PC-9 (cell line): ENCODE data around the gene SEBOX. TPM values are rescaled to one million over a fixed set of nuclear protein-coding genes. Genes with fewer than 3 reads are reported as not detected.

ENCODE experiments used
- BruUV-seq: library from RNA; stranded (reverse); fragments of 400-500 nt; replicated peaks from 2 replicates; lab custom pipeline; 2021; lab: Mats Ljungman, UMichigan
- CTCF ChIA-PET: fragments of 300-600 bp; sonication (Branson Sonifier 250); formaldehyde crosslinking; loops from one replicate; lab custom pipeline; 2022; ENCODE audit warnings: antibody characterized with exemption; lab: Charles Lee
- POLR2A ChIA-PET: fragments of 300-600 bp; sonication (Branson Sonifier 250); formaldehyde crosslinking; loops from one replicate; lab custom pipeline; 2022; ENCODE audit warnings: antibody characterized with exemption; ENCODE audit not compliant: unreplicated experiment; lab: Charles Lee
- DNase-seq, 2 experiments: peaks; one replicate each; pipeline versions ENCODE4 v3.0.0 to v3.0.0-alpha.2; 2015 to 2022; ENCODE audit warnings: mixed read lengths in 1 of 2
- H2AFZ ChIP-seq: fragments of 200-600 bp; sonication (generic); 2 replicates; pipeline ENCODE4 v1.8.1; 2017; ENCODE audit warnings: antibody characterized with exemption
- H3F3A ChIP-seq: fragments of 200-600 bp; sonication (generic); 2 replicates; pipeline ENCODE4 v1.8.1; 2017; ENCODE audit warnings: antibody characterized with exemption, mild to moderate bottlenecking, low read depth; ENCODE audit not compliant: insufficient read depth
- H3K27ac ChIP-seq: fragments of 200-600 bp; sonication (generic); 2 replicates; pipeline ENCODE4 v1.6.1; 2016; ENCODE audit warnings: mixed run types
- H3K27me3 ChIP-seq: fragments of 200-600 bp; sonication (generic); 2 replicates; pipeline ENCODE4 v1.6.1; 2016; ENCODE audit warnings: low read depth, mixed run types; ENCODE audit not compliant: insufficient read depth
- H3K36me3 ChIP-seq: fragments of 200-600 bp; sonication (generic); 2 replicates; pipeline ENCODE4 v1.6.1; 2016; ENCODE audit warnings: low read depth, mixed run types
- H3K4me1 ChIP-seq: fragments of 200-600 bp; sonication (generic); replicated peaks from 2 replicates; pipeline ENCODE4 v1.6.1; 2016; ENCODE audit warnings: mixed run types; ENCODE audit not compliant: insufficient read depth
- H3K4me2 ChIP-seq: fragments of 200-600 bp; sonication (generic); 2 replicates; pipeline ENCODE4 v1.6.1; 2017; ENCODE audit warnings: mixed run types
- H3K4me3 ChIP-seq: fragments of 200-600 bp; sonication (generic); 2 replicates; pipeline ENCODE4 v1.6.1; 2016; ENCODE audit warnings: mixed run types
- H3K79me2 ChIP-seq: fragments of 200-600 bp; sonication (generic); 2 replicates; pipeline ENCODE4 v1.6.1; 2017; ENCODE audit warnings: low read depth, mixed run types
- H3K9me2 ChIP-seq: fragments of 200-600 bp; sonication (generic); 2 replicates; pipeline ENCODE4 v1.8.1; 2017; ENCODE audit warnings: mild to moderate bottlenecking; ENCODE audit not compliant: insufficient read depth
- H3K9me3 ChIP-seq: fragments of 200-600 bp; sonication (generic); 2 replicates; pipeline ENCODE4 v1.8.1; 2016; ENCODE audit warnings: low read depth; ENCODE audit not compliant: insufficient read depth
- H4K20me1 ChIP-seq: fragments of 200-600 bp; sonication (generic); 2 replicates; pipeline ENCODE4 v1.8.1; 2017; ENCODE audit not compliant: insufficient read depth
- CTCF ChIP-seq: fragments of 200-600 bp; sonication (generic); conservative IDR thresholded peaks from 2 replicates; pipeline ENCODE4 v1.6.1; 2017; ENCODE audit warnings: mixed run types, antibody characterized with exemption, mild to moderate bottlenecking, moderate library complexity
- EZH2 ChIP-seq: fragments of 200-600 bp; sonication (generic); IDR thresholded peaks from 2 replicates; pipeline ENCODE4 v1.8.0; 2017; ENCODE audit warnings: antibody characterized with exemption, low read depth
- intact Hi-C: fragments of 100-400 bp; cut with micrococcal nuclease; formaldehyde crosslinking; loops from one replicate; pipeline ENCODE4 v1.10.0; 2022; ENCODE audit not compliant: unreplicated experiment
- total RNA-seq: library from RNA; stranded (reverse); gene quantifications from 2 replicates; pipeline ENCODE4 v1.2.3, GENCODE V29; 2021

Gene SEBOX
- total RNA-seq, 1 experiment from 2014 or later = not detected

- H3K27ac ChIP-seq = no peak overlapping the region
- POLR2A ChIA-PET = interaction anchor here (0.6 kb wide), 1 partner anchor 38 kb away, joined by 3 read pairs; no protein-coding TSS in a partner anchor
- no peaks in the 10 kb centered on the region for H3K36me3 ChIP-seq
- CTCF ChIA-PET = interaction anchor here (0.6 kb wide), 1 partner anchor 19 kb away, joined by 3 read pairs; no protein-coding TSS in a partner anchor
- H3K4me1 ChIP-seq = peaks cover 21% of the 10 kb centered on the region
- no peak overlapping the region for H2AFZ ChIP-seq
- TF ChIP-seq EZH2 (no peak), CTCF (no peak)
- H3F3A ChIP-seq = no peaks in the 10 kb centered on the region
- no peaks in the 10 kb centered on the region for H4K20me1 ChIP-seq
- H3K9me3 ChIP-seq = no peaks in the 10 kb centered on the region
- no peaks in the 10 kb centered on the region for H3K27me3 ChIP-seq
- BruUV-seq = no TSS peak
- H3K9me2 ChIP-seq = no peaks in the 10 kb centered on the region
- peak overlapping the region; percentile 92 for H3K4me2 ChIP-seq
- no peak overlapping the region for H3K4me3 ChIP-seq
- no peak for DNase-seq
- intact Hi-C loops = loop anchor here (5.0 kb wide), 1 partner anchor 35 kb away; no protein-coding TSS in a partner anchor
- peaks cover 31% of the 10 kb centered on the region for H3K79me2 ChIP-seq
These were observed 47.7 kb downstream of the SEBOX start for GRCh38 chr17:28317099-28317965.

- ChIA-PET POLR2A (interaction anchor here (0.6 kb wide), 1 partner anchor 37 kb away, joined by 3 read pairs; no protein-coding TSS in a partner anchor), CTCF (no interaction called here)
- Histone ChIP-seq H2AFZ (no peak overlapping the region), H3F3A (no peaks in the 10 kb centered on the region), H3K4me3 (no peak overlapping the region), H4K20me1 (no peaks in the 10 kb centered on the region), H3K79me2 (peaks cover 18% of the 10 kb centered on the region), H3K27ac (no peak overlapping the region), H3K27me3 (no peaks in the 10 kb centered on the region), H3K4me1 (peaks cover 19% of the 10 kb centered on the region), H3K9me3 (no peaks in the 10 kb centered on the region), H3K9me2 (no peaks in the 10 kb centered on the region), H3K36me3 (no peaks in the 10 kb centered on the region), H3K4me2 (no peak overlapping the region)
- intact Hi-C loops = loop anchor here (5.0 kb wide), 1 partner anchor 34 kb away; no protein-coding TSS in a partner anchor
- BruUV-seq = no TSS peak
- TF ChIP-seq EZH2 = no peak
- TF ChIP-seq CTCF = no peak
- no peak for DNase-seq
These were observed 48.9 kb downstream of the SEBOX start for GRCh38 chr17:28315846-28316705.

GRCh38 chr17:28313841-28314240 lies 51.2 kb downstream of the SEBOX start:
- Histone ChIP-seq H3K4me1 (0 out of 2 replicates have a peak, but pooled peaks cover 5% of the 10 kb centered on the region), H3K9me3 (no peaks in the 10 kb centered on the region), H2AFZ (no peak overlapping the region), H3F3A (no peaks in the 10 kb centered on the region), H3K27me3 (no peaks in the 10 kb centered on the region), H3K9me2 (no peaks in the 10 kb centered on the region), H4K20me1 (no peaks in the 10 kb centered on the region), H3K27ac (no peak overlapping the region), H3K4me2 (no peak overlapping the region), H3K79me2 (no peaks in the 10 kb centered on the region), H3K4me3 (no peak overlapping the region), H3K36me3 (no peaks in the 10 kb centered on the region)
- intact Hi-C loops = no loop called here
- TF ChIP-seq EZH2 (no peak), CTCF (no peak)
- no peak for DNase-seq
- POLR2A ChIA-PET = no interaction called here
- CTCF ChIA-PET = no interaction called here
- no TSS peak for BruUV-seq
